ENCODE data around the gene TMEM63A. TPM values are rescaled to one million over a fixed set of nuclear protein-coding genes. Genes with fewer than 3 reads are reported as not detected.
"Not testable (repeated sequence)": the region's sequence is repeated elsewhere in the genome, so short reads cannot be mapped to it uniquely, and the experiment has no call there.

Gene TMEM63A
- 100 to 1,000 TPM in 1 of 4 donors, 10 to 100 TPM in 3; 11.2 to 125 (median 63.8) TPM for total RNA-seq

GRCh38 chr1:225881959-225882693, at the start of gene TMEM63A:
TSS of gene TMEM63A (minus strand) at chr1:225882380. CDS start at chr1:225877580, 4,800 bp downstream.
- intact Hi-C loops (cut with DNase I; ENCODE audit: low total_unique reads): no loop called here
- TF ChIP-seq POLR2A (IDR thresholded peaks at IDR 0.05) (peak; percentile 84 to 87), CTCF (IDR thresholded peaks at IDR 0.05) (peak; percentile 48 to 72 (median 62))
- Histone ChIP-seq H3K27ac (peak within 1 kb of the TSS; percentile 90 to 91), H3K36me3 (no peaks in the 10 kb centered on the region), H3K4me1 (peaks cover 0 to 28% of the 10 kb centered on the region in 2 donors), H3K27me3 (no peaks in the 10 kb centered on the region), H3K4me3 (peak within 1 kb of the TSS; percentile 73 to 98), H3K9me3 (no peaks in the 10 kb centered on the region)
- DNase-seq: peak; percentile 94 to 95

GRCh38 chr1:225931270-225932136, 49.3 kb upstream of the TMEM63A start:
- no peak overlapping the region for H3K27ac ChIP-seq
- H3K4me3 ChIP-seq: no peak overlapping the region
- H3K4me1 ChIP-seq: no peaks in the 10 kb centered on the region
- intact Hi-C loops (cut with DNase I; ENCODE audit: low total_unique reads): no loop called here
- H3K36me3 ChIP-seq: no peaks in the 10 kb centered on the region
- H3K27me3 ChIP-seq: no peaks in the 10 kb centered on the region
- TF ChIP-seq POLR2A (IDR thresholded peaks at IDR 0.05): no peak
- TF ChIP-seq CTCF (IDR thresholded peaks at IDR 0.05): no peak
- DNase-seq: no peak
- no peaks in the 10 kb centered on the region for H3K9me3 ChIP-seq

- intact Hi-C loops (cut with DNase I; ENCODE audit: low total_unique reads): no loop called here
- no peak for DNase-seq
- H3K36me3 ChIP-seq: no peaks in the 10 kb centered on the region
- H3K9me3 ChIP-seq: no peaks in the 10 kb centered on the region
- H3K4me1 ChIP-seq: no peaks in the 10 kb centered on the region
- H3K27ac ChIP-seq: no peak overlapping the region
- no peaks in the 10 kb centered on the region for H3K27me3 ChIP-seq
- no peak overlapping the region for H3K4me3 ChIP-seq
- no peak for TF ChIP-seq CTCF (IDR thresholded peaks at IDR 0.05)
- TF ChIP-seq POLR2A (IDR thresholded peaks at IDR 0.05): no peak
Observed at GRCh38 chr1:225930566-225930965, 48.4 kb upstream of the TMEM63A start.

- H3K27ac ChIP-seq; H3K4me3 ChIP-seq; H3K36me3 ChIP-seq; H3K9me3 ChIP-seq; intact Hi-C loops (cut with DNase I; ENCODE audit: low total_unique reads); H3K27me3 ChIP-seq; H3K4me1 ChIP-seq; DNase-seq: not testable (repeated sequence)
Observed at GRCh38 chr1:225929462-225929861, 47.3 kb upstream of the TMEM63A start.

GRCh38 chr1:225928186-225929175, 46.3 kb upstream of the TMEM63A start:
- intact Hi-C loops (cut with DNase I; ENCODE audit: low total_unique reads): no loop called here
- DNase-seq: no peak
- TF ChIP-seq POLR2A (IDR thresholded peaks at IDR 0.05) (no peak), CTCF (IDR thresholded peaks at IDR 0.05) (no peak)
- Histone ChIP-seq H3K4me1 (no peaks in the 10 kb centered on the region), H3K4me3 (no peak overlapping the region), H3K9me3 (no peaks in the 10 kb centered on the region), H3K27me3 (no peaks in the 10 kb centered on the region), H3K36me3 (no peaks in the 10 kb centered on the region), H3K27ac (no peak overlapping the region)

Data from uterus (tissue), 4 donors.